Measurements from ENCODE around the gene CABLES2.

Gene CABLES2

DNA sequence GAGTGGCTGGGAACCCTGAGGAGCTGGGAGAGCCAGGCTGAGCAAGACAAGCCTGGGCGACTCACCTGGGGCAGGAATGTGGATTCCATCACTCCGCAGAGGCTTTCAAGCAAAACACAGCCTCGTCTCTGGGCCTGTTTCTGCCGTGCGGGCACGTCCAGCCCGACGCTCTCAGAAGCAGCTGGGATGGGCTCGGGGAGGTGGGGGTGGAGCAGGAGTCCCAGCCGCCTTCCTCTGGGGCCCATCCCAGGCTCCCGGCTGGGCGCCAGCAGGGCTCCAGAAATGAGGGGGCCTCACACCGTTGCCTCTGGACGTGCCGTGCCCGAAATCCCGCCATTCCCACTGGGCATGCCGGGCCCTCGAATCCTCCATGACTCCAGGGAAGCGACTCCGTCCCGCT lies 28.9 kb downstream of the CABLES2 start:
- H3K4me2 ChIP-seq (ENCODE audit: low read length): no peak overlapping the region

DNA sequence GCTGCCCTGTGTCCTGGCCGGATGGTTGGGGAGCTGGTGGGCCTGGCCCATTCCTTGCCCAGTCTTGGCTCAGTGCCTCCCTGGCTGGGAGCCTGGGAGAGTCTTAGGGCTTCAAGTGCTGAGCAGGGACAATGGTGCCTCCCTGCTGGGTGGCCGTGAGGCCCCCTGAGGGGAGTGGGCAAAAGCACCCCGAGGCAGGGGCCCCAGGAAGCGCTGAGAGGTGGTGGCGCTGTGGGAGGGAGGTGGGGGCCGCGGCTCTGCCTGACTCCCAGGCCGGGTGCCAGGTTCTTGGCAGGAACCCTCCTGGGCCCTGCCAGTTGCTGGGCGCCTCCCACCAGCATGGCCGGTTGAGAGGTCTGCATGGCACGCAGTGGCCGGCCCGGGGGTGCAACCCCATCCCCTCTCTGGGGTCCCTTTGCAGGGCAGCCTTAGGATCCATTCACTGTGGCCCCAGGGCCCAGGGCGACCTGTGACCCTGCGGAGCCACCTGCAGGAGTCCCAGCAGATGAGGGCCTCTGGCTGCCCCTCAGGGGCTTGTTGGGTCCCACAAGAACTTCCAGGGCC lies 29.4 kb downstream of the CABLES2 start:
- Histone ChIP-seq H4K20me1 (ENCODE audit: insufficient read depth, low read length) (no peaks in the 10 kb centered on the region), H3K79me2 (ENCODE audit: low read length) (no peaks in the 10 kb centered on the region), H3K27me3 (ENCODE audit: low read depth, low read length) (no peaks in the 10 kb centered on the region), H3K36me3 (replicated peaks; ENCODE audit: low read depth, low read length) (peaks cover 10% of the 10 kb centered on the region), H3K4me3 (ENCODE audit: low read length) (no peak overlapping the region), H3K9ac (ENCODE audit: low read length) (no peak overlapping the region), H3K4me2 (ENCODE audit: low read length) (no peak overlapping the region), H3K27ac (ENCODE audit: low read length) (no peak overlapping the region), H3K4me1 (ENCODE audit: low read length) (no peaks in the 10 kb centered on the region), H2AFZ (ENCODE audit: low read depth, low read length) (no peak overlapping the region), H3K9me3 (ENCODE audit: insufficient read depth, low read length) (no peaks in the 10 kb centered on the region)
- TF ChIP-seq, protein P1, sequence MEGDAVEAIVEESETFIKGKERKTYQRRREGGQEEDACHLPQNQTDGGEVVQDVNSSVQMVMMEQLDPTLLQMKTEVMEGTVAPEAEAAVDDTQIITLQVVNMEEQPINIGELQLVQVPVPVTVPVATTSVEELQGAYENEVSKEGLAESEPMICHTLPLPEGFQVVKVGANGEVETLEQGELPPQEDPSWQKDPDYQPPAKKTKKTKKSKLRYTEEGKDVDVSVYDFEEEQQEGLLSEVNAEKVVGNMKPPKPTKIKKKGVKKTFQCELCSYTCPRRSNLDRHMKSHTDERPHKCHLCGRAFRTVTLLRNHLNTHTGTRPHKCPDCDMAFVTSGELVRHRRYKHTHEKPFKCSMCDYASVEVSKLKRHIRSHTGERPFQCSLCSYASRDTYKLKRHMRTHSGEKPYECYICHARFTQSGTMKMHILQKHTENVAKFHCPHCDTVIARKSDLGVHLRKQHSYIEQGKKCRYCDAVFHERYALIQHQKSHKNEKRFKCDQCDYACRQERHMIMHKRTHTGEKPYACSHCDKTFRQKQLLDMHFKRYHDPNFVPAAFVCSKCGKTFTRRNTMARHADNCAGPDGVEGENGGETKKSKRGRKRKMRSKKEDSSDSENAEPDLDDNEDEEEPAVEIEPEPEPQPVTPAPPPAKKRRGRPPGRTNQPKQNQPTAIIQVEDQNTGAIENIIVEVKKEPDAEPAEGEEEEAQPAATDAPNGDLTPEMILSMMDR (IDR thresholded peaks at IDR 0.05; ENCODE audit: low read depth, low read length): no peak
- TF ChIP-seq EZH2phosphoT487 (IDR thresholded peaks at IDR 0.05; ENCODE audit: low read depth): no peak

More for the DNA sequence above, 28.9 kb downstream of the CABLES2 start:
- H3K36me3 ChIP-seq (replicated peaks; ENCODE audit: low read depth, low read length): peaks cover 10% of the 10 kb centered on the region
- no peak overlapping the region for H3K9ac ChIP-seq (ENCODE audit: low read length)
- no peaks in the 10 kb centered on the region for H4K20me1 ChIP-seq (ENCODE audit: insufficient read depth, low read length)
- no peak overlapping the region for H2AFZ ChIP-seq (ENCODE audit: low read depth, low read length)
- H3K79me2 ChIP-seq (ENCODE audit: low read length): no peaks in the 10 kb centered on the region
- H3K27ac ChIP-seq (ENCODE audit: low read length): no peak overlapping the region
- H3K27me3 ChIP-seq (ENCODE audit: low read depth, low read length): no peaks in the 10 kb centered on the region
- TF ChIP-seq, protein P1 (IDR thresholded peaks at IDR 0.05; ENCODE audit: low read depth, low read length): no peak
- no peak for TF ChIP-seq EZH2phosphoT487 (IDR thresholded peaks at IDR 0.05; ENCODE audit: low read depth)
- no peaks in the 10 kb centered on the region for H3K9me3 ChIP-seq (ENCODE audit: insufficient read depth, low read length)
- H3K4me3 ChIP-seq (ENCODE audit: low read length): no peak overlapping the region
- no peaks in the 10 kb centered on the region for H3K4me1 ChIP-seq (ENCODE audit: low read length)

DNA sequence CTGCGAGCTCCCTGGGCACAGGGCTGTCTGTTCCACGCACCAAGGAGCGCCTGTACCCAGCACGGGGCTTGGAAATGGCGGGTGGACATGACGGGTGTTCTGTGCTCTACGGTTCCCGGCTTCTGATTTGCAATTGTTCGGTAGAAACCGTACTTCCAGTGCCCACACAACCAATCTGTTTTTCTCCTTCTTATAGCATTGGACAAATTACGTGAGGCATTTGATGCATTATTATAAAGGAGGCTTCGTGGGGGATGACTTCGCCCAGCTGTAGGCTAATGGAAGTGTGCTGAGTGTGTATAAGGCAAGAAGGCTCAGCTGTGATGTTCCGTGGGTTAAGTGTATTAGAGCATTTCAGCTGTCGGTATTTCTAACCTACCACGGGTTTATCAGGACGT lies 30.0 kb downstream of the CABLES2 start:
- H3K27ac ChIP-seq (ENCODE audit: low read length): no peak overlapping the region
- TF ChIP-seq, protein P1 (IDR thresholded peaks at IDR 0.05; ENCODE audit: low read depth, low read length): no peak
- TF ChIP-seq EZH2phosphoT487 (IDR thresholded peaks at IDR 0.05; ENCODE audit: low read depth): no peak
- no peaks in the 10 kb centered on the region for H3K9me3 ChIP-seq (ENCODE audit: insufficient read depth, low read length)
- H4K20me1 ChIP-seq (ENCODE audit: insufficient read depth, low read length): no peaks in the 10 kb centered on the region
- H3K4me1 ChIP-seq (ENCODE audit: low read length): no peaks in the 10 kb centered on the region
- no peak overlapping the region for H2AFZ ChIP-seq (ENCODE audit: low read depth, low read length)
- H3K79me2 ChIP-seq (ENCODE audit: low read length): no peaks in the 10 kb centered on the region
- peaks cover 6% of the 10 kb centered on the region for H3K36me3 ChIP-seq (replicated peaks; ENCODE audit: low read depth, low read length)
- H3K4me3 ChIP-seq (ENCODE audit: low read length): no peak overlapping the region
- no peaks in the 10 kb centered on the region for H3K27me3 ChIP-seq (ENCODE audit: low read depth, low read length)
- H3K9ac ChIP-seq (ENCODE audit: low read length): no peak overlapping the region
- H3K4me2 ChIP-seq (ENCODE audit: low read length): no peak overlapping the region

DNA sequence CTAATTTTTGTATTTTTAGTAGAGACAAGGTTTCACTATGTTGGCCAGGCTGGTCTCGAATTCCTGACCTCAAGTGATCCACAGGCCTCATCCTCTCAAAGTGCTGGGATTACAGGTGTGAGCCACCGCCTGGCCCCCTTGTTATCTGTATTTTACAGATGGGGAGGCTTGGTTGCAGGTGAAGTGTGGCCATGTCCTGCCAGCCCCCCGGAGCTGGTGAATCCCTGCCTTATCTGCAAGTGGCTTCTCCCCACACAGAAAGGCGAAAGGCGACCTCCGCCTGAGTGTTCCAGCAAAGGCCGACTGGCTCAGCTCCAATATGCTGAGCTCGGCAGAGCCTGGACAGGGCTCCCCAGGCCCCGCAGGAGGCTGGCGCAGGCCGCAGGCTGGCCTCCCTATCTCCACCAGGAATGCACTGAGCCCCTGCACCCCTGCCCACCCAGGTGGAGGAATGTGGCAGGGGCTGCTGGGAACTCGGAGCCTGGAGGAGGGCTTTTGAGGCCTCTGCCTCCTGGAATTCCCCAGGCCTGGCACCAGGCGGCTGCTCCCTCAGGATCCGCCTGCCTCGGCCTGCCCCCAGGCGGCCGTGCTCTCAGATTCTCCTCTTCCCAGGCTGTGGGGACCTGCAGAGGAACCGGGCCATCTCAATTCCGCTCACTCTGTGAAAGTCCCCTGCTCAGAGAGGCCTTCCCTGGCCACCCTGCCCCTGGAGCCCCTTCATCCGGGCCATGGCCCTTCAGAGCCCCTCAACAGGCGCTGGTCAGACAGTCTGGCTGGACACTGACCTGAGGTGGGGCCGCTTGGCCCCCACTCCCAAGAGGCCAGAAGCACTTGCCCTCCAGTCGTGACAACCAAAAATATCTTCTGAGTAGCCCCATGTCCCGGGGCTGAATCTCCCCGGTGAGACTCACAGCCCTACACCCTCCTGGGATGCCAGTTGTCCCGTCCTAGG lies 30.7 kb downstream of the CABLES2 start:
- no peak overlapping the region for H3K27ac ChIP-seq (ENCODE audit: low read length)
- H3K4me3 ChIP-seq (ENCODE audit: low read length): no peak overlapping the region
- H3K4me2 ChIP-seq (ENCODE audit: low read length): no peak overlapping the region
- TF ChIP-seq EZH2phosphoT487 (IDR thresholded peaks at IDR 0.05; ENCODE audit: low read depth): no peak
- TF ChIP-seq, protein P1 (IDR thresholded peaks at IDR 0.05; ENCODE audit: low read depth, low read length): no peak
- H3K4me1 ChIP-seq (ENCODE audit: low read length): no peaks in the 10 kb centered on the region
- no peaks in the 10 kb centered on the region for H3K27me3 ChIP-seq (ENCODE audit: low read depth, low read length)
- H3K79me2 ChIP-seq (ENCODE audit: low read length): no peaks in the 10 kb centered on the region
- no peaks in the 10 kb centered on the region for H3K36me3 ChIP-seq (replicated peaks; ENCODE audit: low read depth, low read length)
- H4K20me1 ChIP-seq (ENCODE audit: insufficient read depth, low read length): no peaks in the 10 kb centered on the region
- H3K9me3 ChIP-seq (ENCODE audit: insufficient read depth, low read length): no peaks in the 10 kb centered on the region
- H3K9ac ChIP-seq (ENCODE audit: low read length): no peak overlapping the region
- no peak overlapping the region for H2AFZ ChIP-seq (ENCODE audit: low read depth, low read length)
